ENCODE results near the gene ARHGAP45.
A peak's percentile ranks its signal among the peaks of the same experiment; 100 is the strongest.

Gene ARHGAP45

GRCh38 chr19:1041835-1042685, 24.9 kb upstream of the ARHGAP45 start:
- peaks cover 49% of the 10 kb centered on the region for H3K36me3 ChIP-seq
- no peak overlapping the region for H3K27ac ChIP-seq
- H3K9me3 ChIP-seq (ENCODE audit: severe bottlenecking), result peaks cover 3% of the 10 kb centered on the region
- no peaks in the 10 kb centered on the region for H3K27me3 ChIP-seq (ENCODE audit: insufficient read depth, low read depth, severe bottlenecking)
- no peak for TF ChIP-seq CTCF (IDR thresholded peaks at IDR 0.05; ENCODE audit: low read depth, low read length)
- H3K4me3 ChIP-seq (ENCODE audit: low read depth, low read length), result no peak overlapping the region
- no peak for DNase-seq

- H3K27ac ChIP-seq, result no peak overlapping the region
- peaks cover 53% of the 10 kb centered on the region for H3K36me3 ChIP-seq
- TF ChIP-seq CTCF (IDR thresholded peaks at IDR 0.05; ENCODE audit: low read depth, low read length), result no peak
- H3K4me3 ChIP-seq (ENCODE audit: low read depth, low read length), result no peak overlapping the region
- peaks cover 3% of the 10 kb centered on the region for H3K9me3 ChIP-seq (ENCODE audit: severe bottlenecking)
- DNase-seq, result no peak
- H3K27me3 ChIP-seq (ENCODE audit: insufficient read depth, low read depth, severe bottlenecking), result no peaks in the 10 kb centered on the region
Observed at GRCh38 chr19:1042689-1043511, 24.1 kb upstream of the ARHGAP45 start.

- Histone ChIP-seq H3K27me3 (ENCODE audit: insufficient read depth, low read depth, severe bottlenecking) (no peaks in the 10 kb centered on the region), H3K36me3 (peaks cover 47% of the 10 kb centered on the region), H3K4me3 (ENCODE audit: low read depth, low read length) (no peak overlapping the region), H3K27ac (no peak overlapping the region), H3K9me3 (ENCODE audit: severe bottlenecking) (peaks cover 3% of the 10 kb centered on the region)
- peak; percentile 80 for DNase-seq
- no peak for TF ChIP-seq CTCF (IDR thresholded peaks at IDR 0.05; ENCODE audit: low read depth, low read length)
Observed at GRCh38 chr19:1045247-1045603, 21.7 kb upstream of the ARHGAP45 start.

- Histone ChIP-seq H3K27ac (no peak overlapping the region), H3K36me3 (peaks cover 47% of the 10 kb centered on the region), H3K4me3 (ENCODE audit: low read depth, low read length) (no peak overlapping the region), H3K27me3 (ENCODE audit: insufficient read depth, low read depth, severe bottlenecking) (no peaks in the 10 kb centered on the region), H3K9me3 (ENCODE audit: severe bottlenecking) (peaks cover 3% of the 10 kb centered on the region)
- TF ChIP-seq CTCF (IDR thresholded peaks at IDR 0.05; ENCODE audit: low read depth, low read length), result no peak
- no peak for DNase-seq
Observed at GRCh38 chr19:1046117-1046626, 20.8 kb upstream of the ARHGAP45 start.

- TF ChIP-seq CTCF (IDR thresholded peaks at IDR 0.05; ENCODE audit: low read depth, low read length), result no peak
Observed at GRCh38 chr19:1046836-1047695, 19.9 kb upstream of the ARHGAP45 start.

More at GRCh38 chr19:1046836-1047695, 19.9 kb upstream of the ARHGAP45 start:
- Histone ChIP-seq H3K36me3 (peaks cover 46% of the 10 kb centered on the region), H3K27me3 (ENCODE audit: insufficient read depth, low read depth, severe bottlenecking) (no peaks in the 10 kb centered on the region), H3K4me3 (ENCODE audit: low read depth, low read length) (no peak overlapping the region), H3K27ac (no peak overlapping the region), H3K9me3 (ENCODE audit: severe bottlenecking) (peaks cover 3% of the 10 kb centered on the region)
- DNase-seq, result no peak

Data from WERI-Rb-1 (cell line).